Measurements from ENCODE around the gene RAD51.

RAD51 gene

DNA sequence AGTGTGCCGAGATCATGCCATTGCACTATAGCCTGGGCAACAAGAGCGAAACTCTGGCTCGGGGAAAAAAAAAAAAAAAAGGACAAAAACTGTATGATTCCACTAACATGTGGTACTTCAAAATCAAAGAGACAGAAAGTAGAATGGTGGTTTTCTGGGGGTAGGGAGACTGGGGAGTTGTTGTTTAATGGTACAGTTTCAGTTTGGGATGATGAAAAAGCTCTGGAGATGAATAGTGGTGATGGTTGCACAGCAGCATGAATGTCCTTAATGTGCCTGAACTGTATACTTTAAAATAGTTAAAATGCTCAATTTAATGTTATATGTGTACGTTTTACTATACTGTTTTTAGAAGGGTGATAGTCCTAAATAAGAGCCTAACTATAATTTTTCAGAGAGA lies 27.4 kb downstream of the RAD51 start:
- no peak for DNase-seq (ENCODE audit: low read depth in 2 of 2)

DNA sequence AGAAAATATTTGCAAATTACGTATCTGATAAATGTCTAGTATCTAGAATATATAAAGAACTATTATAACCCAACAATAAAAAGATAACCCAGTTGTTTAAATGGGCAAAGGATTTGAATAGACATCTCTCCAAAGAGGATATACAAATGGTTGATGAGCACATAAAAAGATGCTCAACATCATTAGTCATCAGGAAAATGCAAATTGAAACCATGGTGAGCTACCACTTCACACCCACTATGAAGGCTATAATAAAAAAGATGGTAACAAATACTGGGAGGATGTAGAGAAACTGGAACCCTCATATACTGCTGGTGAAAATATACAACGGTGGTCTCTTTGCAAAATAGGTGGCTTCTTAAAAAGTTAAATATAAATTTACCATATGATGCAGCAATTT lies 28.0 kb downstream of the RAD51 start:
- DNase-seq (ENCODE audit: low read depth in 2 of 2) = no peak

GRCh38 chr15:40723919-40724318 lies 28.9 kb downstream of the RAD51 start:
- DNase-seq (ENCODE audit: low read depth in 2 of 2) = no peak

- DNase-seq (ENCODE audit: low read depth in 2 of 2) = no peak
Observed at GRCh38 chr15:40731034-40731433, 36.1 kb downstream of the RAD51 start.

- no peak for DNase-seq (ENCODE audit: low read depth in 2 of 2)
Observed at GRCh38 chr15:40736575-40736974, 41.6 kb downstream of the RAD51 start.

- no peak for DNase-seq (ENCODE audit: low read depth in 2 of 2)
Observed at GRCh38 chr15:40737048-40737447, 42.1 kb downstream of the RAD51 start.

DNA sequence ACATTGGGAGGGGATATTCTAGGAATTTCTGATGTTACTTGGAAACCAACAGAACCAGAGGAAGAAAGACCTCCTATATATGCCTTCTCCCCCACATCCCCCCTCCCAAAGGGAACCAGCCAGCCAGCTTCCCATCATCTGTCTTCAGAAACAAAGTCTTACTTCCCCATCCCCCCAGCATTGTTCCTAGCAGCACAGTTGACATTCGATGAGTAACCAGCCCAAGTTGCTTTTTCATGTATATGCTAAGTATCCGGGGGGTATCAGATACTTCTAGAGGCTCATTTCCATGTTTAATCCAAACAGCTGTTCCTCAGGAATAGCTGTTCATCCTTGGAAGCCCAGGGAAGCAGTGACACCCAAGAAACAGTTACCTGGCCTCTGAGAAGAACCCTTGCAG lies 44.1 kb downstream of the RAD51 start:
- no peak for DNase-seq (ENCODE audit: low read depth in 2 of 2)

- DNase-seq (ENCODE audit: low read depth in 2 of 2) = no peak
Observed at GRCh38 chr15:40739854-40740253, 44.9 kb downstream of the RAD51 start.

DNA sequence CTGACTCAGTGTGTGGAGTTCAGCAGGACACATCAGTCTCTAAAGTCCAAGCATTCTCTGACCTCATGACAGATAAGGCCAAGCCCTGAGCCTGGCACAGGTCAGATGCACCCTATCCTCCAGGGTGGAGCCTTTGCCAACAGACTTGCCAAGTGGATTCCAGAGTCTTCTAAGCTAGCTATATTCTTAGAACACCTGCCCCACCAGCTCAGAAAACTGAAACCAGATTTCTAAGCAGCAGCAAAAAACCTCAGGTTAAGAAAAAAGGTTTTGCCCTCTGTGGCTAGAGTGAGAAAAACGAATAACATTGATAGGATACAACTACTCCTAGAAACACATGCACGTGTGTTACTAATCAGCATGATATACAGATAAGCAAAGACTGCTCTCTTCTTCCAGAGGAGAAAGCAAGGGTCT lies 48.5 kb downstream of the RAD51 start:
- DNase-seq (ENCODE audit: low read depth in 2 of 2) = no peak

DNA sequence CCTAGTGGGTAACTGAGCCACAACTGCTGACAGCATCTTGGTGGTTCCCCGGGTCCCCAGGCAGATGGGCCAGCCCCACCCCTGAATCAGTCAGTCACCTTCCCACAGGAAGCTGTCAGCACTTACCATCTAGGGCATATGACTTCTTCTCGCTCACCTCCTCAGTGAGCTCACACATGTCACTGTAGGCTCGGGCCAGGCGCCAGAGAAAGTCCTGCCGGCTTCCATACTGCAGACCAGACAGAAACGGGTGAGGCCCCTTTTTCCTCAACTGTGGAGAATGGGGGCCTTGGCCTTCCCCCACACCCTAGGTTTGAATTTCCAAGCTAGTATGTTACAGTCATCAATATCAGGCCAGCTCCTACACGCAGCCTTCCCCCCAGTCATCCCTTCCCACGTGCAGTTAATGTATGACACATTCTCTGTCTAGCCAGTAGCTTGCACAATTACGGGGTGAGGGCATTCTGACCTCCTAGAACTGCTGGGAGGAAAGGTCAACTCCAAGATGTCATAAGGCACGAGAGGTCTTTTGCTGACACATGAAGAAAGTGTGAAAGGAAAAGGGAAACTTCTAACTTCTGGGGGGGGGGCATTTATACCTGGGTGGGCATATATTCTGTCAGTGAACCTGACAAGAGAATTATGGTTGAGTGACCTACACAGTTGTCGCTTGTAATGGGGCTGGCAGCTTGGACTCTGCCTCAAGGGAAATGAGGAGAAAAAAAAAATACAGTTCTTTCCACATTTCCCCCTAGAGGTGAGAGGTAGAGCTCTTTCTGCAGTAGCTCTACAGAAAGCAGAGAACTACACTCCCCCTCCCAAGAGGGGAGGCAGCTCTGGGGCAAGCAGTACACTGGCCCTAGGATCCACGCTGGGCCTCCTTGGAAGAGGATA lies 49.2 kb downstream of the RAD51 start:
- peak in 1 of 2 donors; percentile 26 for DNase-seq (ENCODE audit: low read depth in 2 of 2)

DNA sequence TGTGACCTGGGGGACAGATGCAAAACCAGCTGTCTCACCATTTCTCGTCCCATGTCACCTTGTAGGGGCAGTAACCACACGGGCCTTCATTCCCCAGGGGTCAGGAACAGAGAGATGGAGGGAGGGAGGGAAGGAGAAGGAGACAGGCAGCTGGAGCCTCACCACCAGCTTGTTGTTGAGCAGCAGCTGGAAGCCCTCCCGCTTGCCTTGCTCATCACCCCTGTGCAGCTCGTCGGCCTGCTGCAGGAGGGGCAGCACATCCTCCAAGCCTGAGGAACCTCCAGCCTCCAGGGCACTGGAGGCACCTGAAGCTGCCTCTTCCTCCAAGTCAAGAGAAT lies 49.8 kb downstream of the RAD51 start:
- DNase-seq (ENCODE audit: low read depth in 2 of 2) = no peak

GRCh38 chr15:40746916-40747418 lies 52.0 kb downstream of the RAD51 start:
- no peak for DNase-seq (ENCODE audit: low read depth in 2 of 2)

DNA sequence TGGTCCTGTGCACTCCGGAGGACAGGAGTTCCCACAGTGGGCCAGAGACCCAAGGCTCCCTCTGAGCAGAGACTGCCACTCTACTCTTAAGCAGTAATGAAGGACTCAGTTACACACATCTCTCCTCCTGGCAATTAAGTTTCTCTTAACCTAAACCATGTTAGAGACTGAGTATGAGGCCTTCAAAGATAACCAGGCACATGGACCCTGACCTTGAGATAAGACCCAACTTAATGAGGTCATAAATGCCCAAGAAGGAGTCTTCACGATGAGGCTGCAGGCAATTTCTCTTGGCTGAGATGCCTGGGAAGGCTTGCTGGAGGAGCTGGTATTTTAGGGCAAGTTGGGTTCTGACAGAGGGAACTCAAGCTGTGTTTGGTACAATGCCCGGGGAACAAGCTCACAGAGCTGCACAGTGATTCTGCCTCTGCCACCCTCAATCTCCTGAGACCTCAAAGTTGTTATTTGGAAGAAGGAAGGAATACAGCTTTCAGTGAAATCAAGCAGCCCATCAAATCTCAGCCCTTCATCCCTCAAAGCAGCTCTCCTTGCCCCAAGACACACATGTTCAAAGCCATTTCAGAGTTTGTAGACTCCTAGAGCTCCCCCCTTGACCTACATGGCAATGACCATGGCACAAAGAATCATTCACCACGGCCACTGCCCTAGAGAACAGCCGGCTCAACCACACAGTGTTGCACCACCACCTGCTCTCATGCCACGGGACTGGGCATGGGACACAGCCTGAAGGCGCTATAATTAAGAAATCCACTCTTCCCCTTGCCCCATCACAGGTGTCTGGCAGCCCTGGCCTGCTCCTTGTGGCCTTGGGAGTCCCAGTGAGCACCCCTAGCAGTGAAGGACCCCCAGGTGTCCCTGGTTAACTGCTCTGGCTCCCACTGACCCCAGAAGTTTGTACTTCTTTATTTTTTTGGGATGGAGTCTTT lies 53.0 kb downstream of the RAD51 start:
- no peak for DNase-seq (ENCODE audit: low read depth in 2 of 2)

- no peak for DNase-seq (ENCODE audit: low read depth in 2 of 2)
Observed at GRCh38 chr15:40749151-40749630, 54.2 kb downstream of the RAD51 start.

GRCh38 chr15:40750885-40751284 lies 55.9 kb downstream of the RAD51 start:
- no peak for DNase-seq (ENCODE audit: low read depth in 2 of 2)

DNA sequence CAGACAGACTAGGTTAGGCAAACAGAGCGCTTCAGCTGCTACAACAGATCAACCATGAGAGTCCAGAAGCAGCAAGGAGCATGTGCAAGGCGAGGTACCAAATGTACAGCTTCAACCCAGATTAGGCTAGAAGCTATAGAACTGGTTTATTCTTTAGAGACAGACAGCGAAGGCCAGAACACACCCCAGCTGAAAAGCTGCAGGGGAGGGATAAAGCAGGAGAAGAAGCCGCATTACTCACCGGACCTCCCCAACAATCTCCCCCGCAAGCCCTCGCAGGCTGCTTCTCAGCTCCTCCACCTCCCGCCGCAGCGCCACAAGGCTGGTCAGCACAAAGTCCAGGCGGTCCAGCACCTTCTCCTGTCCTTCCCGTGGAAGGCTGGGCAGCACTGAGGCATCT lies 56.8 kb downstream of the RAD51 start:
- DNase-seq (ENCODE audit: low read depth in 2 of 2) = no peak

- no peak for DNase-seq (ENCODE audit: low read depth in 2 of 2)
Observed at GRCh38 chr15:40754574-40754882, 59.6 kb downstream of the RAD51 start.

DNA sequence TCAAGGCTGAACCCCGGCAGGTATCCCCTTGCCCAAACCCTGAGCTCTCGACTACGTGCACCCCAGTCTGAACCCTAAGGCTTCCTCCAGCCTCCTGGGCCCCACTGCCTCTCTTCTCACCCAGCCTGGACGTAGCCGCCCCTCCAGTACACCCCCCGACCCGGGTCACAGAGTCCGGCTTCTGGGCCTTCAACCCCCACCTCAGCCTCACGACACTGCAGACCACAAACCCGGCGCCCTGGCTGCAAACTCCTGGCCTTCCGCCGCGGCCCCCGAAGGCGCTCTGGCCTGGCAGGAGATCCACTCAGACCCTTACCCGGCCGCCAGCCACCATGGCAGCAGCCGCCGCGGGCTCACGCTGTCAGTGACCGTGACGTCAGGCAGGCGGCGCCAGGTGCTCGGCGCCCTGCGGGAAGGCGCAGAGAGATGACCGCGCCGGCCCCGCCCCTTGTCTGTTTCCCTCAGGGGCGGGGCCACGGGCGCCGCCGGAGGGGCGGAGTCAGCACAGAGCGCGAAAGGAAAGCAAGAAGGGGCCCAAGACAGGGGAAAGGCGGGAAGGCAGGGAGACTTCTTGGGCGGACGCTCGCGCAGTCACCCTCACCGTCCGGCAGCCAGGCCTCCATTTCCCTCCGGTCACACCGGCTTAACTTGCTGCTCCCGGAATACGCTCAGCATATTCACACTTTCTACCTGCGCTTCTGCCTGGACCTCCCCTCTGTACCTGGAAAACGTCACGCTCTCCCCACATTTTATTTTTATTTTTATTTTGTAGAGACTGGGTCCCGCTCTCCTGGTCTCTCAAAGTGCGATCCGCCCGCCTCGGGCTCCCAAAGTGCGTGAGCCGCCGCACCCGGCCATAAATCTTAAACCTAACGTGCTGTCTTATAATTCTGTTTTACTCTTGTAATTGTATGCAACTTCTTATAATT lies 60.2 kb downstream of the RAD51 start, which contains the start of gene RMDN3:
Gene RMDN3 (minus strand): TSS at position 372 of the 929 bp plus-strand sequence. CDS start 471 bp downstream, outside the sequence.
- peak; percentile 85 to 87 for DNase-seq (ENCODE audit: low read depth in 2 of 2)

GRCh38 chr15:40755812-40756208 lies 60.8 kb downstream of the RAD51 start:
- no peak for DNase-seq (ENCODE audit: low read depth in 2 of 2)

GRCh38 chr15:40756938-40757337 lies 62.0 kb downstream of the RAD51 start:
- no peak for DNase-seq (ENCODE audit: low read depth in 2 of 2)

DNA sequence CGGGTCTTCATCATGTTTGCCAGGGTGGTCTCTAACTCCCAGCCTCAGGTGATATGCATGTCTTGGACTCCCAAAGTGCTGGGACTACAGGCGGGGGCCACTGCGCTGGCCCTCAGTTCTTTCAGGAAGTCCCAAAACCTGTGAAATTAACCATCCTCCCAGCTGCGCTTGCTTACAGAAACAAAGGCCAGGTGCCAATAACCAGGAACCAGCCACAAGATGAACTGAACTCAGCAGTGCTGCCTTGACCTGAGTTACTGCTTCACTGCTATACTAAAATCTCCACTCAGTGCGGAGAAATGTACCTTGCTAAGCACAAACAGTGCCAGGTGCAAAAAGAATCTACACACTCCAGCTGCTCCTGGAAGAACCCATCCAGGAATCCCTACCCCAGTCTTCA lies 65.0 kb downstream of the RAD51 start:
- DNase-seq (ENCODE audit: low read depth in 2 of 2) = no peak

Data from stimulated activated CD8-positive, alpha-beta memory T cell treated with anti-CD3 and anti-CD28 coated beads, Interleukin-7, amount 100 ng/mL, for 1 hour (primary cell).